ENCODE results near the gene SIX5. TPM values are rescaled to one million over a fixed set of nuclear protein-coding genes. Genes with fewer than 3 reads are reported as not detected.

Gene SIX5
- total RNA-seq, 1 donor, result 9.5 TPM

GRCh38 chr19:45766296-45766868, 2.7 kb downstream of the SIX5 start:
- no peak for TF ChIP-seq CTCF (IDR thresholded peaks at IDR 0.05; ENCODE audit: insufficient read depth, low read length)
- DNase-seq (ENCODE audit: low read depth), result no peak
- peak overlapping the region; percentile 82 for H3K4me3 ChIP-seq (ENCODE audit: low read depth, low read length)

- no peak for TF ChIP-seq CTCF (IDR thresholded peaks at IDR 0.05; ENCODE audit: insufficient read depth, low read length)
- H3K4me3 ChIP-seq (ENCODE audit: low read depth, low read length), result peak overlapping the region; percentile 6
- no peak for DNase-seq (ENCODE audit: low read depth)
Measured at GRCh38 chr19:45765702-45766295, 3.3 kb downstream of the SIX5 start.

- TF ChIP-seq CTCF (IDR thresholded peaks at IDR 0.05; ENCODE audit: insufficient read depth, low read length), result no peak
- DNase-seq (ENCODE audit: low read depth), result no peak
- no peak overlapping the region for H3K4me3 ChIP-seq (ENCODE audit: low read depth, low read length)
Measured at GRCh38 chr19:45764945-45765701, 3.9 kb downstream of the SIX5 start.

GRCh38 chr19:45764475-45764874, 4.6 kb downstream of the SIX5 start:
- DNase-seq (ENCODE audit: low read depth), result no peak
- TF ChIP-seq CTCF (IDR thresholded peaks at IDR 0.05; ENCODE audit: insufficient read depth, low read length), result no peak
- no peak overlapping the region for H3K4me3 ChIP-seq (ENCODE audit: low read depth, low read length)

- no peak for DNase-seq (ENCODE audit: low read depth)
- TF ChIP-seq CTCF (IDR thresholded peaks at IDR 0.05; ENCODE audit: insufficient read depth, low read length), result no peak
- no peak overlapping the region for H3K4me3 ChIP-seq (ENCODE audit: low read depth, low read length)
Measured at GRCh38 chr19:45763691-45764294, 5.3 kb downstream of the SIX5 start.

- no peak for DNase-seq (ENCODE audit: low read depth)
- no peak overlapping the region for H3K4me3 ChIP-seq (ENCODE audit: low read depth, low read length)
- no peak for TF ChIP-seq CTCF (IDR thresholded peaks at IDR 0.05; ENCODE audit: insufficient read depth, low read length)
Measured at GRCh38 chr19:45762870-45763631, 6.0 kb downstream of the SIX5 start.
